Ovary (tissue), 9 donors: ENCODE measurements around the gene DNMBP. TPM values are rescaled to one million over a fixed set of nuclear protein-coding genes. Genes with fewer than 3 reads are reported as not detected.

Experiments used
- DNase-seq, 5 donors: peaks; one replicate each; pipeline ENCODE4 v3.0.0-alpha.2; 2019 to 2020
- H3K27ac ChIP-seq, 2 donors: fragments of 200-600 bp; one replicate each; pipeline versions ENCODE4 v1.5.1 to v1.8.0; 2019 to 2022
- H3K27me3 ChIP-seq: fragments of 200-600 bp; one replicate; pipeline ENCODE4 v1.8.0; 2022
- H3K36me3 ChIP-seq: fragments of 200-600 bp; sonication (generic); one replicate; pipeline ENCODE4 v1.5.1; 2019
- H3K4me1 ChIP-seq: one replicate; pipeline ENCODE4 v1.8.1; 2013; ENCODE audit warnings: mild to moderate bottlenecking, moderate library complexity; ENCODE audit not compliant: insufficient read depth
- H3K4me3 ChIP-seq: fragments of 200-600 bp; sonication (generic); one replicate; pipeline ENCODE4 v1.5.1; 2017
- H3K9me3 ChIP-seq, 2 donors: fragments of 200-600 bp in 1 of 2; sonication (generic) in 1 of 2; one replicate each; pipeline versions ENCODE4 v1.5.1 to v1.8.1; 2013 to 2019; ENCODE audit warnings: mild to moderate bottlenecking in 1 of 2, moderate library complexity in 1 of 2
- CTCF ChIP-seq, 3 donors: fragments of 450-650 bp in 2 of 3; fragments of 200-600 bp in 1 of 3; IDR thresholded peaks; one replicate each; pipeline versions ENCODE4 v1.5.1 to v1.8.0; 2016 to 2022; ENCODE audit warnings: antibody characterized with exemption in 3 of 3, mild to moderate bottlenecking in 1 of 3
- EP300 ChIP-seq: sonication (generic); formaldehyde crosslinking; IDR thresholded peaks from one replicate; pipeline ENCODE4 v1.6.1; 2017; ENCODE audit warnings: antibody characterized with exemption
- POLR2A ChIP-seq: fragments of 450-650 bp; IDR thresholded peaks from one replicate; pipeline ENCODE4 v1.6.1; 2017; ENCODE audit warnings: antibody characterized with exemption, mild to moderate bottlenecking, moderate library complexity
- WGBS, 3 donors: extraction: QIAGEN DNeasy Blood & Tissue Kit in 1 of 3; methylation state at CpG; one replicate each; pipeline versions ENCODE4 v1.1.5 to v1.1.7; 2013 to 2017; 5-methylcytosine and 5-hydroxymethylcytosine counted together
- intact Hi-C, 4 donors: fragments of 100-400 bp; cut with DNase I; formaldehyde crosslinking; loops; one replicate each; pipeline versions ENCODE4 v1.11.0 to v1.15.1; 2022 to 2023
- polyA plus RNA-seq, 2 donors: library from polyadenylated mRNA; stranded (reverse); fragments of 200-250 nt in 1 of 2; fragments of 350-450 nt in 1 of 2; fragmentation: Illumina TruSeq in 1 of 2; extraction: RNeasy Lipid Tissue Mini Kit (QIAGEN cat#74804) in 1 of 2; gene quantifications; one replicate each; pipeline ENCODE4 v1.2.3, GENCODE V29; 2013 to 2014
- total RNA-seq, 7 donors: library from RNA; depleted of rRNA in 2 of 7; stranded (reverse); fragments of >200 nt in 2 of 7; fragmentation: NEBNext Ultra II Directional in 3 of 7; extraction: Animal tissue kit (Norgen Biotek cat#: 25700) in 3 of 7; gene quantifications; one replicate each; pipeline versions ENCODE4 v1.1.0 to v1.2.4, GENCODE V29; 2016 to 2023
- donor health status: DM: no; HTN: no; CAD: no; lungs with moderate emphysema.
- donor health status: DM: no; HTN: no; CAD: no.
- donor health status: Bipolar disorder and iron deficiency.
- donor health status: DM: yes; HTN: yes; CAD: no.
- donor health status: DM: no; HTN: no; CAD: no.
- donor health status: DM: yes; HTN: yes; CAD: no.

The DNMBP gene
- total and polyA plus RNA-seq, 9 donors, result 10.8 to 25.4 (median 20.3) TPM

- no peak for TF ChIP-seq POLR2A
- TF ChIP-seq EP300, result no peak
- no peak for TF ChIP-seq CTCF (IDR thresholded peaks at IDR 0.05)
- Histone ChIP-seq H3K4me3 (no peak overlapping the region), H3K4me1 (peaks cover 11% of the 10 kb centered on the region), H3K27me3 (no peaks in the 10 kb centered on the region), H3K27ac (peak overlapping the region; percentile 16 to 27), H3K36me3 (no peaks in the 10 kb centered on the region), H3K9me3 (no peaks in the 10 kb centered on the region)
- 5 to 19% (median 16%) methylated on average over 4 of the region's 4 CpGs for WGBS, 3 donors
- intact Hi-C loops, result loop anchor here in 2 of 4 donors (5.0 to 10.0 kb wide), 2 partner anchors 92 to 99 kb away; no protein-coding TSS in a partner anchor
- no peak for DNase-seq
Observed at GRCh38 chr10:100006243-100006886, 3.4 kb downstream of the DNMBP start.

GRCh38 chr10:100004805-100005510, 4.8 kb downstream of the DNMBP start:
- Histone ChIP-seq H3K4me1 (peaks cover 13% of the 10 kb centered on the region), H3K36me3 (no peaks in the 10 kb centered on the region), H3K27ac (no peak overlapping the region), H3K4me3 (no peak overlapping the region), H3K27me3 (no peaks in the 10 kb centered on the region), H3K9me3 (no peaks in the 10 kb centered on the region)
- no peak for TF ChIP-seq CTCF (IDR thresholded peaks at IDR 0.05)
- TF ChIP-seq EP300, result no peak
- TF ChIP-seq POLR2A, result no peak
- DNase-seq, result no peak
- intact Hi-C loops, result loop anchor here in 2 of 4 donors (5.0 to 10.0 kb wide), 2 partner anchors 90 to 98 kb away; no protein-coding TSS in a partner anchor
- WGBS, 3 donors, result 73 to 80% (median 75%) methylated on average over 3 of the region's 3 CpGs

GRCh38 chr10:100000109-100000644, 9.6 kb downstream of the DNMBP start:
- no peak for DNase-seq
- peaks cover 17% of the 10 kb centered on the region for H3K4me1 ChIP-seq
- H3K9me3 ChIP-seq, result no peaks in the 10 kb centered on the region
- H3K27ac ChIP-seq, result no peak overlapping the region
- intact Hi-C loops, result loop anchor here in 1 of 4 donors (10.0 kb wide), 1 partner anchor 85 kb away; no protein-coding TSS in a partner anchor
- H3K36me3 ChIP-seq, result no peaks in the 10 kb centered on the region
- WGBS, 3 donors, result 87 to 94% (median 90%) methylated on average over 6 of the region's 6 CpGs
- no peaks in the 10 kb centered on the region for H3K27me3 ChIP-seq
- H3K4me3 ChIP-seq, result no peak overlapping the region
- TF ChIP-seq POLR2A (no peak), CTCF (IDR thresholded peaks at IDR 0.05) (no peak), EP300 (no peak)

- no peak overlapping the region for H3K27ac ChIP-seq
- no peaks in the 10 kb centered on the region for H3K9me3 ChIP-seq
- WGBS, 3 donors, result 88 to 91% (median 89%) methylated on average over 8 of the region's 8 CpGs
- peaks cover 16% of the 10 kb centered on the region for H3K4me1 ChIP-seq
- H3K27me3 ChIP-seq, result no peaks in the 10 kb centered on the region
- H3K36me3 ChIP-seq, result no peaks in the 10 kb centered on the region
- DNase-seq, result no peak
- no peak overlapping the region for H3K4me3 ChIP-seq
- intact Hi-C loops, result loop anchor here in 1 of 4 donors (10.0 kb wide), 1 partner anchor 85 kb away; no protein-coding TSS in a partner anchor
- TF ChIP-seq POLR2A (no peak), EP300 (no peak), CTCF (IDR thresholded peaks at IDR 0.05) (no peak)
Observed at GRCh38 chr10:99999319-100000108, 10.2 kb downstream of the DNMBP start.
